Hepatocyte (in vitro differentiated cells): Measurements from ENCODE around the gene KRTAP12-3. TPM values are rescaled to one million over a fixed set of nuclear protein-coding genes. Genes with fewer than 3 reads are reported as not detected.

Experiments
- DNase-seq: peaks from one replicate; pipeline ENCODE4 v3.0.0-alpha.2; 2016; ENCODE audit warnings: low spot score
- H2AFZ ChIP-seq: fragments of 200-600 bp; sonication (generic); 2 replicates; pipeline ENCODE4 v1.6.0; 2016; ENCODE audit warnings: antibody characterized with exemption, mild to moderate bottlenecking
- H3K27ac ChIP-seq: fragments of 200-600 bp; sonication (generic); 2 replicates; pipeline ENCODE4 v1.5.1; 2016; ENCODE audit warnings: mild to moderate bottlenecking
- H3K27me3 ChIP-seq: fragments of 200-600 bp; sonication (generic); 2 replicates; pipeline ENCODE4 v1.6.1; 2016
- H3K36me3 ChIP-seq: fragments of 200-600 bp; sonication (generic); replicated peaks from 2 replicates; pipeline ENCODE4 v1.5.1; 2016; ENCODE audit warnings: low read depth; ENCODE audit not compliant: insufficient read depth
- H3K4me1 ChIP-seq: fragments of 200-600 bp; sonication (generic); 2 replicates; pipeline ENCODE4 v1.5.1; 2016; ENCODE audit warnings: mild to moderate bottlenecking, moderate library complexity; ENCODE audit not compliant: insufficient read depth
- H3K4me2 ChIP-seq: fragments of 200-600 bp; sonication (generic); 2 replicates; pipeline ENCODE4 v1.6.0; 2016
- H3K4me3 ChIP-seq: fragments of 200-600 bp; sonication (generic); 2 replicates; pipeline ENCODE4 v1.5.1; 2016; ENCODE audit warnings: mild to moderate bottlenecking
- H3K79me2 ChIP-seq: fragments of 200-600 bp; sonication (generic); 2 replicates; pipeline ENCODE4 v1.6.0; 2017; ENCODE audit warnings: mild to moderate bottlenecking
- H3K9me2 ChIP-seq: fragments of 200-600 bp; sonication (generic); replicated peaks from 2 replicates; pipeline ENCODE4 v1.6.0; 2017; ENCODE audit warnings: mild to moderate bottlenecking; ENCODE audit not compliant: insufficient read depth
- H3K9me3 ChIP-seq: fragments of 200-600 bp; sonication (generic); 2 replicates; pipeline ENCODE4 v1.5.1; 2016; ENCODE audit warnings: low read depth, mild to moderate bottlenecking
- H4K20me1 ChIP-seq: fragments of 200-600 bp; sonication (generic); 2 replicates; pipeline ENCODE4 v1.6.0; 2016; ENCODE audit warnings: mild to moderate bottlenecking; ENCODE audit not compliant: insufficient read depth, poor library complexity, severe bottlenecking
- EZH2 ChIP-seq: fragments of 200-600 bp; sonication (generic); IDR thresholded peaks from 2 replicates; pipeline ENCODE4 v1.6.1; 2016; ENCODE audit warnings: antibody characterized with exemption, mild to moderate bottlenecking, borderline replicate concordance
- EZH2phosphoT487 ChIP-seq: fragments of 200-600 bp; sonication (generic); IDR thresholded peaks from one replicate; pipeline ENCODE4 v1.6.1; 2018; ENCODE audit warnings: antibody characterized with exemption, mild to moderate bottlenecking, low read depth, moderate library complexity; ENCODE audit not compliant: unreplicated experiment, severe bottlenecking
- WGBS: methylation state at CpG from one replicate; pipeline ENCODE4 v1.1.6; 2016; ENCODE audit warnings: low lambda C conversion rate; ENCODE audit errors: missing lambda C conversion rate; 5-methylcytosine and 5-hydroxymethylcytosine counted together
- polyA plus RNA-seq: library from polyadenylated mRNA; unstranded; fragments of >200 nt; fragmentation: Nextera tagmentation; extraction: Ambion mirVana; gene quantifications from 2 replicates; pipeline ENCODE4 v1.2.1, GENCODE V29; 2016
- total RNA-seq: library from RNA; depleted of rRNA; stranded (reverse); fragments of >200 nt; gene quantifications from 2 replicates; pipeline ENCODE4 v1.2.3, GENCODE V29; 2014
- TF ChIP-seq, protein P1 (sequence below): fragments of 200-600 bp; sonication (generic); IDR thresholded peaks from 2 replicates; pipeline ENCODE4 v1.5.1; 2016; ENCODE audit warnings: antibody characterized with exemption, mild to moderate bottlenecking; ENCODE audit not compliant: poor library complexity

Gene KRTAP12-3
- total and polyA plus RNA-seq, 2 experiments from 2014 or later, result not detected

GRCh38 chr21:44681861-44682579 lies 24.3 kb downstream of the KRTAP12-3 start, which contains the start of gene KRTAP12-1:
Gene KRTAP12-1 (minus strand): TSS chr21:44682163. CDS start chr21:44682123, 40 bp downstream.
- no peak for TF ChIP-seq EZH2
- no peak for TF ChIP-seq EZH2phosphoT487
- TF ChIP-seq, protein P1, sequence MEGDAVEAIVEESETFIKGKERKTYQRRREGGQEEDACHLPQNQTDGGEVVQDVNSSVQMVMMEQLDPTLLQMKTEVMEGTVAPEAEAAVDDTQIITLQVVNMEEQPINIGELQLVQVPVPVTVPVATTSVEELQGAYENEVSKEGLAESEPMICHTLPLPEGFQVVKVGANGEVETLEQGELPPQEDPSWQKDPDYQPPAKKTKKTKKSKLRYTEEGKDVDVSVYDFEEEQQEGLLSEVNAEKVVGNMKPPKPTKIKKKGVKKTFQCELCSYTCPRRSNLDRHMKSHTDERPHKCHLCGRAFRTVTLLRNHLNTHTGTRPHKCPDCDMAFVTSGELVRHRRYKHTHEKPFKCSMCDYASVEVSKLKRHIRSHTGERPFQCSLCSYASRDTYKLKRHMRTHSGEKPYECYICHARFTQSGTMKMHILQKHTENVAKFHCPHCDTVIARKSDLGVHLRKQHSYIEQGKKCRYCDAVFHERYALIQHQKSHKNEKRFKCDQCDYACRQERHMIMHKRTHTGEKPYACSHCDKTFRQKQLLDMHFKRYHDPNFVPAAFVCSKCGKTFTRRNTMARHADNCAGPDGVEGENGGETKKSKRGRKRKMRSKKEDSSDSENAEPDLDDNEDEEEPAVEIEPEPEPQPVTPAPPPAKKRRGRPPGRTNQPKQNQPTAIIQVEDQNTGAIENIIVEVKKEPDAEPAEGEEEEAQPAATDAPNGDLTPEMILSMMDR, result no peak
- H3K9me3 ChIP-seq, result no peaks in the 10 kb centered on the region
- H2AFZ ChIP-seq, result no peak within 1 kb of the TSS
- H3K36me3 ChIP-seq, result no peaks in the 10 kb centered on the region
- H3K4me2 ChIP-seq, result no peak within 1 kb of the TSS
- no peak within 1 kb of the TSS for H3K4me3 ChIP-seq
- no peak for DNase-seq
- 83% methylated on average over 23 of the region's 23 CpGs for WGBS
- no peaks in the 10 kb centered on the region for H4K20me1 ChIP-seq
- no peaks in the 10 kb centered on the region for H3K9me2 ChIP-seq
- H3K27ac ChIP-seq, result no peak within 1 kb of the TSS
- H3K27me3 ChIP-seq, result peaks cover 7% of the 10 kb centered on the region
- no peaks in the 10 kb centered on the region for H3K4me1 ChIP-seq
- H3K79me2 ChIP-seq, result no peaks in the 10 kb centered on the region

- TF ChIP-seq, protein P1, result no peak
- no peak for TF ChIP-seq EZH2phosphoT487
- no peak for TF ChIP-seq EZH2
- H3K27me3 ChIP-seq, result peaks cover 13% of the 10 kb centered on the region
- H2AFZ ChIP-seq, result no peak overlapping the region
- no peaks in the 10 kb centered on the region for H3K79me2 ChIP-seq
- H3K9me3 ChIP-seq, result no peaks in the 10 kb centered on the region
- H3K4me1 ChIP-seq, result no peaks in the 10 kb centered on the region
- DNase-seq, result no peak
- no peaks in the 10 kb centered on the region for H4K20me1 ChIP-seq
- H3K36me3 ChIP-seq, result no peaks in the 10 kb centered on the region
- no peaks in the 10 kb centered on the region for H3K9me2 ChIP-seq
- H3K4me2 ChIP-seq, result no peak overlapping the region
- H3K4me3 ChIP-seq, result no peak overlapping the region
- 91% methylated on average over 15 of the region's 15 CpGs for WGBS
- H3K27ac ChIP-seq, result no peak overlapping the region
Observed at GRCh38 chr21:44682580-44683151, 24.9 kb downstream of the KRTAP12-3 start.

GRCh38 chr21:44684077-44684476 lies 26.3 kb downstream of the KRTAP12-3 start:
- 80% methylated on average over 7 of the region's 7 CpGs for WGBS
- no peak for DNase-seq
- H3K9me3 ChIP-seq, result no peaks in the 10 kb centered on the region

More at GRCh38 chr21:44684077-44684476, 26.3 kb downstream of the KRTAP12-3 start:
- no peaks in the 10 kb centered on the region for H3K9me2 ChIP-seq
- H3K27ac ChIP-seq, result no peak overlapping the region
- no peak overlapping the region for H3K4me3 ChIP-seq
- H3K36me3 ChIP-seq, result no peaks in the 10 kb centered on the region
- TF ChIP-seq, protein P1, result no peak
- H2AFZ ChIP-seq, result no peak overlapping the region
- H3K27me3 ChIP-seq, result peaks cover 13% of the 10 kb centered on the region
- no peaks in the 10 kb centered on the region for H3K79me2 ChIP-seq
- H4K20me1 ChIP-seq, result no peaks in the 10 kb centered on the region
- H3K4me1 ChIP-seq, result no peaks in the 10 kb centered on the region
- H3K4me2 ChIP-seq, result no peak overlapping the region
